Measurements from ENCODE around the gene POU2F1.

DNA sequence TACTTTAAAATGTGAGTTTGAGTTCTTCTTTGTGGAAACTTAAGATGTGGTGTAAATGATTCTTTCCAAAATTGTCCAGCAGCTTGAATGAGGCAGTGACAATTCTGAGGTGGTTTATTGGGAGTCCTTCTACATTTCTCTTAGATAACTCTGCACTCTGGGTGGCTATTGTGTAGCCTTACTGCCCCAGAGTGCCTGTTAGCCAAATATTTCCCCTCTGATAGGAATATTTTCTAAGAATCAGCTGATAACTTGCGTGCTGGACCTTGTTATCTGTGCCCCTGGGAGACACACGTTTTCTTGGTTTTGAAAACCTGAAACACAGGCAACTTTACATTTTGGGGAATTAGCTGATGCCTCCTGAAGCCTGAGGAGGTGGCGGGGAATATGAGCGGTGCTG is 206.0 kb downstream of the POU2F1 start:
- TF ChIP-seq, protein P1, sequence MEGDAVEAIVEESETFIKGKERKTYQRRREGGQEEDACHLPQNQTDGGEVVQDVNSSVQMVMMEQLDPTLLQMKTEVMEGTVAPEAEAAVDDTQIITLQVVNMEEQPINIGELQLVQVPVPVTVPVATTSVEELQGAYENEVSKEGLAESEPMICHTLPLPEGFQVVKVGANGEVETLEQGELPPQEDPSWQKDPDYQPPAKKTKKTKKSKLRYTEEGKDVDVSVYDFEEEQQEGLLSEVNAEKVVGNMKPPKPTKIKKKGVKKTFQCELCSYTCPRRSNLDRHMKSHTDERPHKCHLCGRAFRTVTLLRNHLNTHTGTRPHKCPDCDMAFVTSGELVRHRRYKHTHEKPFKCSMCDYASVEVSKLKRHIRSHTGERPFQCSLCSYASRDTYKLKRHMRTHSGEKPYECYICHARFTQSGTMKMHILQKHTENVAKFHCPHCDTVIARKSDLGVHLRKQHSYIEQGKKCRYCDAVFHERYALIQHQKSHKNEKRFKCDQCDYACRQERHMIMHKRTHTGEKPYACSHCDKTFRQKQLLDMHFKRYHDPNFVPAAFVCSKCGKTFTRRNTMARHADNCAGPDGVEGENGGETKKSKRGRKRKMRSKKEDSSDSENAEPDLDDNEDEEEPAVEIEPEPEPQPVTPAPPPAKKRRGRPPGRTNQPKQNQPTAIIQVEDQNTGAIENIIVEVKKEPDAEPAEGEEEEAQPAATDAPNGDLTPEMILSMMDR (IDR thresholded peaks at IDR 0.05): no peak
- TF ChIP-seq POLR2A (IDR thresholded peaks at IDR 0.05; ENCODE audit: low read length) (no peak), RAD21 (conservative IDR thresholded peaks at IDR 0.05 in 1 of 2, IDR thresholded peaks at IDR 0.05 in 1 of 2) (no peak), EP300 (IDR thresholded peaks at IDR 0.05) (no peak), CHD2 (IDR thresholded peaks at IDR 0.05; ENCODE audit: low read length, partially characterized antibody) (no peak), ESRRA (IDR thresholded peaks at IDR 0.05; ENCODE audit: borderline replicate concordance, low read length) (no peak), SREBF2 (IDR thresholded peaks at IDR 0.05) (no peak), RCOR1 (IDR thresholded peaks at IDR 0.05; ENCODE audit: low read depth, low read length) (no peak), CEBPB (IDR thresholded peaks at IDR 0.05) (no peak)
- TF ChIP-seq, protein P2, sequence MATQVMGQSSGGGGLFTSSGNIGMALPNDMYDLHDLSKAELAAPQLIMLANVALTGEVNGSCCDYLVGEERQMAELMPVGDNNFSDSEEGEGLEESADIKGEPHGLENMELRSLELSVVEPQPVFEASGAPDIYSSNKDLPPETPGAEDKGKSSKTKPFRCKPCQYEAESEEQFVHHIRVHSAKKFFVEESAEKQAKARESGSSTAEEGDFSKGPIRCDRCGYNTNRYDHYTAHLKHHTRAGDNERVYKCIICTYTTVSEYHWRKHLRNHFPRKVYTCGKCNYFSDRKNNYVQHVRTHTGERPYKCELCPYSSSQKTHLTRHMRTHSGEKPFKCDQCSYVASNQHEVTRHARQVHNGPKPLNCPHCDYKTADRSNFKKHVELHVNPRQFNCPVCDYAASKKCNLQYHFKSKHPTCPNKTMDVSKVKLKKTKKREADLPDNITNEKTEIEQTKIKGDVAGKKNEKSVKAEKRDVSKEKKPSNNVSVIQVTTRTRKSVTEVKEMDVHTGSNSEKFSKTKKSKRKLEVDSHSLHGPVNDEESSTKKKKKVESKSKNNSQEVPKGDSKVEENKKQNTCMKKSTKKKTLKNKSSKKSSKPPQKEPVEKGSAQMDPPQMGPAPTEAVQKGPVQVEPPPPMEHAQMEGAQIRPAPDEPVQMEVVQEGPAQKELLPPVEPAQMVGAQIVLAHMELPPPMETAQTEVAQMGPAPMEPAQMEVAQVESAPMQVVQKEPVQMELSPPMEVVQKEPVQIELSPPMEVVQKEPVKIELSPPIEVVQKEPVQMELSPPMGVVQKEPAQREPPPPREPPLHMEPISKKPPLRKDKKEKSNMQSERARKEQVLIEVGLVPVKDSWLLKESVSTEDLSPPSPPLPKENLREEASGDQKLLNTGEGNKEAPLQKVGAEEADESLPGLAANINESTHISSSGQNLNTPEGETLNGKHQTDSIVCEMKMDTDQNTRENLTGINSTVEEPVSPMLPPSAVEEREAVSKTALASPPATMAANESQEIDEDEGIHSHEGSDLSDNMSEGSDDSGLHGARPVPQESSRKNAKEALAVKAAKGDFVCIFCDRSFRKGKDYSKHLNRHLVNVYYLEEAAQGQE (IDR thresholded peaks at IDR 0.05): no peak
- TF ChIP-seq, protein P3, sequence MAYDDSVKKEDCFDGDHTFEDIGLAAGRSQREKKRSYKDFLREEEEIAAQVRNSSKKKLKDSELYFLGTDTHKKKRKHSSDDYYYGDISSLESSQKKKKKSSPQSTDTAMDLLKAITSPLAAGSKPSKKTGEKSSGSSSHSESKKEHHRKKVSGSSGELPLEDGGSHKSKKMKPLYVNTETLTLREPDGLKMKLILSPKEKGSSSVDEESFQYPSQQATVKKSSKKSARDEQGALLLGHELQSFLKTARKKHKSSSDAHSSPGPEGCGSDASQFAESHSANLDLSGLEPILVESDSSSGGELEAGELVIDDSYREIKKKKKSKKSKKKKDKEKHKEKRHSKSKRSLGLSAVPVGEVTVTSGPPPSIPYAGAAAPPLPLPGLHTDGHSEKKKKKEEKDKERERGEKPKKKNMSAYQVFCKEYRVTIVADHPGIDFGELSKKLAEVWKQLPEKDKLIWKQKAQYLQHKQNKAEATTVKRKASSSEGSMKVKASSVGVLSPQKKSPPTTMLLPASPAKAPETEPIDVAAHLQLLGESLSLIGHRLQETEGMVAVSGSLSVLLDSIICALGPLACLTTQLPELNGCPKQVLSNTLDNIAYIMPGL (CRISPR knock-in tag; IDR thresholded peaks at IDR 0.05; ENCODE audit: borderline replicate concordance): no peak

Measured in A549 (cell line).